Liver (tissue), 9 donors: ENCODE results near the gene RAI1. TPM values are rescaled to one million over a fixed set of nuclear protein-coding genes. Genes with fewer than 3 reads are reported as not detected.

Experiments used
- DNase-seq: peaks from one replicate; pipeline ENCODE4 v3.0.0-alpha.2; 2017; ENCODE audit warnings: low spot score
- H3K27ac ChIP-seq, 2 donors: one replicate each; pipeline ENCODE4 v1.7.0; 2013; ENCODE audit warnings: inconsistent platforms in 2 of 2, low read length in 2 of 2, control low read depth in 1 of 2, low read depth in 1 of 2, mild to moderate bottlenecking in 1 of 2
- H3K27me3 ChIP-seq, 4 donors: one replicate each; pipeline versions ENCODE4 v1.6.1 to v1.7.0; 2013; ENCODE audit warnings: low read length in 3 of 4, inconsistent platforms in 1 of 4, mild to moderate bottlenecking in 1 of 4, moderate library complexity in 1 of 4; ENCODE audit not compliant: control insufficient read depth in 4 of 4, insufficient read depth in 4 of 4
- H3K36me3 ChIP-seq, 4 donors: one replicate each; pipeline versions ENCODE4 v1.6.1 to v1.7.0; 2013; ENCODE audit warnings: low read length in 3 of 4, mild to moderate bottlenecking in 3 of 4, low read depth in 1 of 4, moderate library complexity in 1 of 4; ENCODE audit not compliant: control insufficient read depth in 4 of 4, insufficient read depth in 3 of 4
- H3K4me1 ChIP-seq, 4 donors: one replicate each; pipeline versions ENCODE4 v1.6.1 to v1.7.0; 2013; ENCODE audit warnings: low read length in 3 of 4, mild to moderate bottlenecking in 3 of 4, moderate library complexity in 1 of 4; ENCODE audit not compliant: control insufficient read depth in 4 of 4, insufficient read depth in 4 of 4
- H3K4me3 ChIP-seq, 3 donors: one replicate each; pipeline versions ENCODE4 v1.6.1 to v1.7.0; 2013; ENCODE audit warnings: low read length in 3 of 3, control low read depth in 1 of 3, low read depth in 1 of 3, mild to moderate bottlenecking in 1 of 3
- H3K9ac ChIP-seq, 2 donors: one replicate each; pipeline ENCODE4 v1.7.0; 2013; ENCODE audit warnings: low read length in 2 of 2, mild to moderate bottlenecking in 2 of 2, moderate library complexity in 2 of 2, control low read depth in 1 of 2, low read depth in 1 of 2
- H3K9me3 ChIP-seq, 4 donors: one replicate each; pipeline versions ENCODE4 v1.6.1 to v1.7.0; 2013; ENCODE audit warnings: low read length in 3 of 4; ENCODE audit not compliant: control insufficient read depth in 4 of 4
- ATF3 ChIP-seq: IDR thresholded peaks from 2 replicates; pipeline ENCODE4 v1.6.1; 2016; ENCODE audit warnings: antibody characterized with exemption
- EGR1 ChIP-seq, 2 donors: IDR thresholded peaks; 2 replicates each; pipeline ENCODE4 v1.6.1; 2016 to 2018; ENCODE audit warnings: antibody characterized with exemption in 2 of 2, low read depth in 2 of 2
- FOXA1 ChIP-seq: IDR thresholded peaks from 2 replicates; pipeline ENCODE4 v1.6.1; 2016; ENCODE audit warnings: antibody characterized with exemption
- FOXA2 ChIP-seq: IDR thresholded peaks from 2 replicates; pipeline ENCODE4 v1.6.1; 2016; ENCODE audit warnings: antibody characterized with exemption
- GABPA ChIP-seq, 2 donors: IDR thresholded peaks in 1 of 2; conservative IDR thresholded peaks in 1 of 2; 2 replicates each; pipeline ENCODE4 v1.6.1; 2016; ENCODE audit warnings: antibody characterized with exemption in 2 of 2, mild to moderate bottlenecking in 1 of 2, moderate library complexity in 1 of 2
- HNF4A ChIP-seq, 2 donors: conservative IDR thresholded peaks; 2 replicates each; pipeline ENCODE4 v1.6.1; 2016; ENCODE audit warnings: antibody characterized with exemption in 2 of 2, mild to moderate bottlenecking in 2 of 2
- HNF4G ChIP-seq: IDR thresholded peaks from 2 replicates; pipeline ENCODE4 v1.6.1; 2016; ENCODE audit warnings: antibody characterized with exemption
- MAX ChIP-seq: IDR thresholded peaks from 2 replicates; pipeline ENCODE4 v1.6.1; 2016; ENCODE audit warnings: antibody characterized with exemption
- NR2F2 ChIP-seq: IDR thresholded peaks from 2 replicates; pipeline ENCODE4 v1.6.1; 2016; ENCODE audit warnings: antibody characterized with exemption
- RAD21 ChIP-seq, 2 donors: IDR thresholded peaks; 2 replicates each; pipeline ENCODE4 v1.6.1; 2016; ENCODE audit warnings: antibody characterized with exemption in 2 of 2, mild to moderate bottlenecking in 2 of 2
- RXRA ChIP-seq, 2 donors: IDR thresholded peaks; 2 replicates each; pipeline ENCODE4 v1.6.1; 2017 to 2018; ENCODE audit warnings: antibody characterized with exemption in 2 of 2, mild to moderate bottlenecking in 1 of 2
- TAF1 ChIP-seq: conservative IDR thresholded peaks from 2 replicates; pipeline ENCODE4 v1.6.1; 2016; ENCODE audit warnings: antibody characterized with exemption, mild to moderate bottlenecking
- YY1 ChIP-seq: IDR thresholded peaks from 2 replicates; pipeline ENCODE4 v1.6.1; 2016; ENCODE audit warnings: antibody characterized with exemption, mild to moderate bottlenecking
- WGBS: extraction: QIAGEN DNeasy Blood & Tissue Kit; methylation state at CpG from one replicate; pipeline ENCODE4 v1.1.7; 2013; 5-methylcytosine and 5-hydroxymethylcytosine counted together
- polyA plus RNA-seq, 2 donors: library from polyadenylated mRNA; stranded (reverse) in 1 of 2; unstranded in 1 of 2; fragments of 200-250 nt in 1 of 2; fragments of >200 nt in 1 of 2; fragmentation: Nextera tagmentation in 1 of 2; extraction: Ambion mirVana in 1 of 2; gene quantifications; one replicate each; pipeline versions ENCODE4 v1.2.1 to v1.2.3, GENCODE V29; 2013 to 2015
- total RNA-seq, 2 donors: library from RNA; depleted of rRNA; stranded (reverse); fragments of >200 nt; gene quantifications; one replicate each; pipeline ENCODE4 v1.2.3, GENCODE V29; 2014
- TF ChIP-seq, protein P1 (sequence below): IDR thresholded peaks from 2 replicates; pipeline ENCODE4 v1.6.1; 2016; ENCODE audit warnings: antibody characterized with exemption, mild to moderate bottlenecking
- TF ChIP-seq, protein P2 (sequence below): fragments of 150-350 bp; IDR thresholded peaks from 2 replicates; pipeline ENCODE4 v1.5.1; 2017; ENCODE audit warnings: improper control_type of control experiment, low read depth, low read length; ENCODE audit not compliant: missing input control
- donor health status: healthy.
- donor health status: healthy.
- donor health status: healthy.
- donor health status: healthy.
- donor health status: healthy.

The RAI1 gene
- total and polyA plus RNA-seq, 4 donors = 0.57 to 7.6 (median 5.3) TPM

- WGBS = 2% methylated on average over 90 of the region's 90 CpGs
- H3K9ac ChIP-seq = peak overlapping the region; percentile 49 to 88
- no peaks in the 10 kb centered on the region for H3K27me3 ChIP-seq
- no peaks in the 10 kb centered on the region for H3K9me3 ChIP-seq
- H3K4me1 ChIP-seq = peaks cover 17 to 68% (median 54%) of the 10 kb centered on the region in 4 donors
- peak; percentile 37 for TF ChIP-seq YY1
- TF ChIP-seq, protein P1, sequence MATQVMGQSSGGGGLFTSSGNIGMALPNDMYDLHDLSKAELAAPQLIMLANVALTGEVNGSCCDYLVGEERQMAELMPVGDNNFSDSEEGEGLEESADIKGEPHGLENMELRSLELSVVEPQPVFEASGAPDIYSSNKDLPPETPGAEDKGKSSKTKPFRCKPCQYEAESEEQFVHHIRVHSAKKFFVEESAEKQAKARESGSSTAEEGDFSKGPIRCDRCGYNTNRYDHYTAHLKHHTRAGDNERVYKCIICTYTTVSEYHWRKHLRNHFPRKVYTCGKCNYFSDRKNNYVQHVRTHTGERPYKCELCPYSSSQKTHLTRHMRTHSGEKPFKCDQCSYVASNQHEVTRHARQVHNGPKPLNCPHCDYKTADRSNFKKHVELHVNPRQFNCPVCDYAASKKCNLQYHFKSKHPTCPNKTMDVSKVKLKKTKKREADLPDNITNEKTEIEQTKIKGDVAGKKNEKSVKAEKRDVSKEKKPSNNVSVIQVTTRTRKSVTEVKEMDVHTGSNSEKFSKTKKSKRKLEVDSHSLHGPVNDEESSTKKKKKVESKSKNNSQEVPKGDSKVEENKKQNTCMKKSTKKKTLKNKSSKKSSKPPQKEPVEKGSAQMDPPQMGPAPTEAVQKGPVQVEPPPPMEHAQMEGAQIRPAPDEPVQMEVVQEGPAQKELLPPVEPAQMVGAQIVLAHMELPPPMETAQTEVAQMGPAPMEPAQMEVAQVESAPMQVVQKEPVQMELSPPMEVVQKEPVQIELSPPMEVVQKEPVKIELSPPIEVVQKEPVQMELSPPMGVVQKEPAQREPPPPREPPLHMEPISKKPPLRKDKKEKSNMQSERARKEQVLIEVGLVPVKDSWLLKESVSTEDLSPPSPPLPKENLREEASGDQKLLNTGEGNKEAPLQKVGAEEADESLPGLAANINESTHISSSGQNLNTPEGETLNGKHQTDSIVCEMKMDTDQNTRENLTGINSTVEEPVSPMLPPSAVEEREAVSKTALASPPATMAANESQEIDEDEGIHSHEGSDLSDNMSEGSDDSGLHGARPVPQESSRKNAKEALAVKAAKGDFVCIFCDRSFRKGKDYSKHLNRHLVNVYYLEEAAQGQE = peak; percentile 46
- TF ChIP-seq EGR1 (IDR thresholded peaks at IDR 0.05; ENCODE audit: low read depth in 2 of 2) = no peak
- TF ChIP-seq ATF3 = no peak
- H3K4me3 ChIP-seq = peak overlapping the region; percentile 49 to 77 (median 69)
- H3K36me3 ChIP-seq = no peaks in the 10 kb centered on the region
- peak; percentile 81 for DNase-seq
- H3K27ac ChIP-seq = peak overlapping the region; percentile 92 to 95
Observed at GRCh38 chr17:17694169-17695081, 13.2 kb downstream of the RAI1 start.

GRCh38 chr17:17696085-17696484, 14.8 kb downstream of the RAI1 start:
- TF ChIP-seq MAX (no peak), RAD21 (IDR thresholded peaks at IDR 0.05) (no peak), ATF3 (no peak)
- Histone ChIP-seq H3K9ac (no peak overlapping the region), H3K36me3 (no peaks in the 10 kb centered on the region), H3K4me1 (peaks cover 18 to 68% (median 54%) of the 10 kb centered on the region in 4 donors), H3K4me3 (no peak overlapping the region), H3K27ac (peak overlapping the region; percentile 92 to 95), H3K27me3 (no peaks in the 10 kb centered on the region), H3K9me3 (no peaks in the 10 kb centered on the region)
- 92% methylated on average over 4 of the region's 4 CpGs for WGBS
- no peak for DNase-seq

GRCh38 chr17:17696882-17697633, 15.8 kb downstream of the RAI1 start:
- no peaks in the 10 kb centered on the region for H3K27me3 ChIP-seq
- no peaks in the 10 kb centered on the region for H3K9me3 ChIP-seq
- H3K4me1 ChIP-seq = peaks cover 18 to 66% (median 53%) of the 10 kb centered on the region in 4 donors
- H3K9ac ChIP-seq = peak overlapping the region in 1 of 2 donors; percentile 45
- H3K27ac ChIP-seq = peak overlapping the region; percentile 27 to 47
- H3K4me3 ChIP-seq = no peak overlapping the region
- no peak for DNase-seq
- 55% methylated on average over 13 of the region's 13 CpGs for WGBS
- H3K36me3 ChIP-seq = no peaks in the 10 kb centered on the region
- TF ChIP-seq MAX (no peak), NR2F2 (peak; percentile 17), FOXA1 (no peak), FOXA2 (peak; percentile 31), HNF4G (peak; percentile 38), YY1 (peak; percentile 47), ATF3 (no peak), HNF4A (conservative IDR thresholded peaks at IDR 0.05) (peak; percentile 68 to 71), TAF1 (no peak), EGR1 (IDR thresholded peaks at IDR 0.05; ENCODE audit: low read depth in 2 of 2) (no peak), GABPA (IDR thresholded peaks at IDR 0.05 in 1 of 2, conservative IDR thresholded peaks at IDR 0.05 in 1 of 2) (no peak), RAD21 (IDR thresholded peaks at IDR 0.05) (peak in 1 of 2 donors; percentile 48), RXRA (IDR thresholded peaks at IDR 0.05) (peak; percentile 79 to 85)
- TF ChIP-seq, protein P2, sequence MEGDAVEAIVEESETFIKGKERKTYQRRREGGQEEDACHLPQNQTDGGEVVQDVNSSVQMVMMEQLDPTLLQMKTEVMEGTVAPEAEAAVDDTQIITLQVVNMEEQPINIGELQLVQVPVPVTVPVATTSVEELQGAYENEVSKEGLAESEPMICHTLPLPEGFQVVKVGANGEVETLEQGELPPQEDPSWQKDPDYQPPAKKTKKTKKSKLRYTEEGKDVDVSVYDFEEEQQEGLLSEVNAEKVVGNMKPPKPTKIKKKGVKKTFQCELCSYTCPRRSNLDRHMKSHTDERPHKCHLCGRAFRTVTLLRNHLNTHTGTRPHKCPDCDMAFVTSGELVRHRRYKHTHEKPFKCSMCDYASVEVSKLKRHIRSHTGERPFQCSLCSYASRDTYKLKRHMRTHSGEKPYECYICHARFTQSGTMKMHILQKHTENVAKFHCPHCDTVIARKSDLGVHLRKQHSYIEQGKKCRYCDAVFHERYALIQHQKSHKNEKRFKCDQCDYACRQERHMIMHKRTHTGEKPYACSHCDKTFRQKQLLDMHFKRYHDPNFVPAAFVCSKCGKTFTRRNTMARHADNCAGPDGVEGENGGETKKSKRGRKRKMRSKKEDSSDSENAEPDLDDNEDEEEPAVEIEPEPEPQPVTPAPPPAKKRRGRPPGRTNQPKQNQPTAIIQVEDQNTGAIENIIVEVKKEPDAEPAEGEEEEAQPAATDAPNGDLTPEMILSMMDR = no peak
